ENCODE measurements around the gene KRTAP1-5.
"Not testable (repeated sequence)": the region's sequence is repeated elsewhere in the genome, so short reads cannot be mapped to it uniquely, and the experiment has no call there.

KRTAP1-5 gene

GRCh38 chr17:41049110-41049509 is 22.1 kb upstream of the KRTAP1-5 start:
- DNase-seq (ENCODE audit: low read depth in 2 of 3, low spot score in 1 of 3): no peak

DNA sequence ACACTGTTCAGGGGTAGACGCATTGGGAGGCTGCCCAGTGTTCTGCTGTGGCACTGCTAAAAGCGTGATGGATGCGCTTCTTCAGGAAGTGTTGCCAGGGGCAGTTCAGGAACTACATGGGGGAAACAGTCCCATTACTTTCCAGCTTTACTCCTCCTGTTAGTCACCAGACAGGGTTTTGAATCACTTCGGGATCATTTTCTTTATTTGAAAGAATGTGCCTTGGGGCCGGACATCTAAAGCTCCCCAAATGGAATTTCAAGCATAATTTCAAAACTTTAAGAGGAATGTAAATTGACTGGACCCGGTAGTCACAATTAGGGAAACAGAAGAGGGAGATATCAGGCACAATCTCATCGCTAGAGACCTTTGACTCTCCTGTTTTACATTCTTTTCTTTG is 21.4 kb upstream of the KRTAP1-5 start:
- DNase-seq (ENCODE audit: low read depth in 2 of 3, low spot score in 1 of 3): no peak

DNA sequence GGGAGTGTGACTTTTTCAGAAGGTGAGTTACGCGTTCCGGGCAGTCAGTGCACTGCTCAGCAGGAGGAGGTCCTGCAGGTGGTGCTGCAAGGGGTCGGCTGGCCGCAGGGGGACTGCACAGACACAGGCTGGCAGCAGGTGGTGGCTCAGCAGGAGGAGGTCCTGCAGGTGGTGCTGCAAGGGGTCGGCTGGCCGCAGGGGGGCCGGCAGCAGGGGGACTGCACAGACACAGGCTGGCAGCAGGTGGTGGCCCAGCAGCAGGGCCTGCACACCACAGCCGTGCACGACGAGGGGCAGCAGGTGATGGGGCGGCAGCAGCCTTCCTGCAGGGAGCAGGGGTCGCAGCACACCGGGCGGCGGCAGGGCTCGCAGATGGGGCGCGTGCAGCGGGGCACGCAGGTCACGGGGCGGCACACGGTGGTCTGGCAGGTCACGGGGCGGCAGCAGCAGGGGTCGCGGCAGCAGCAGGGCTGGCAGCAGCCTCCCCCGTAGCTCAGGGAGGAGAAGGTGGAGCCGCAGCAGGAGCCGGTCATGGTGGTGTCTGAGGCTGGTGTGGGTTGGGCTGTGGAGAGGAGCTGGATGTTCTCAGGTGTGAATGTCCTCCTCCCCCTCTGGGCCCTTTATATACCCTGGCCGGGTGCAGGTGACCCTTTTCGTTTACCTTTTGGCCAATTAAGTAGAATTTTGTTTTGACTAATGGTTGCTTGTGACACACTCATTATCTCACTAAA is 19.9 kb upstream of the KRTAP1-5 start, which contains the start of gene KRTAP2-1:
KRTAP2-1 (minus strand) TSS at position 582 of the 731 bp plus-strand sequence; CDS start at position 533, 49 bp downstream.
- DNase-seq (ENCODE audit: low read depth in 2 of 3, low spot score in 1 of 3): not testable (repeated sequence)

GRCh38 chr17:41042953-41043352 is 15.9 kb upstream of the KRTAP1-5 start:
- no peak for DNase-seq (ENCODE audit: low read depth in 2 of 3, low spot score in 1 of 3)

DNA sequence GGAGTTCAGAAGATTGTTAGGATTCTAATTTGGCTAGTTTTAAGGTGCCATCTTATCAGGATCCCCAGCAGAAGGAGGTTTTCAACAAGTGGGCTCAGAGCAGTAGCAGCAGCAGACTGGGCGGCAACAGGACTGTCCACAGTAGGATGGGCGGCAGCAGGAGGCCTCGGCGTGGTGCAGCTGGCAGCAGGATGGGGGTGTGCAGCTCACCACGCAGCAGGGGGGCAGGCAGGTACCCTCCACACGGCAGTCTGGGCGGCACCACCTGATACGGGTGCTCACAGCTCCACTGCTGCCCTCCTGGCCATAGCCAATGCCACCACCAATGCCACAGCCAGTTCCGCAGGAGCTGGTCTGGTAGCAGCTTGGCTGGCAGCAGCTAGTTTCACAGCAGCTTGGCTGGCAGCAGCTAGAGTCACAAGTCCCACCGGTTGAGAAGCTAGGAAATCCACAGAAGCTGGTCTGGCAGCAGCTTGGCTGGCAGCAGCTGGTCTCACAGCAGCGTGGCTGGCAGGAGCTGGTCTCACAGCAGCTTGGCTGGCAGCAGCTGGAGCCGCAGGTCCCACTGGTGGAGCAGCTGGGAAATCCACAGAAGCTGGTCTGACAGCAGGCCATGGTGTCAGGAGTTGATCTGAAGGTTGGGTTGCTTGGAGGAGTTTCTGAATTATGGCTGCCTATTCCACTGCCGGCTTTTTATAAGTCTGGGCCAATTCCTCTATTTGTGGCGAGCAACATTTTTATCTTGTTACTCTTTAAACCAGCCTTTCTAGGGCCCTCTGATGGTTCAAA is 14.0 kb upstream of the KRTAP1-5 start, which contains the start of gene KRTAP1-1:
KRTAP1-1 (minus strand) TSS at position 668 of the 789 bp plus-strand sequence; CDS start at position 615, 53 bp downstream.
- DNase-seq (ENCODE audit: low read depth in 2 of 3, low spot score in 1 of 3): not testable (repeated sequence)

DNA sequence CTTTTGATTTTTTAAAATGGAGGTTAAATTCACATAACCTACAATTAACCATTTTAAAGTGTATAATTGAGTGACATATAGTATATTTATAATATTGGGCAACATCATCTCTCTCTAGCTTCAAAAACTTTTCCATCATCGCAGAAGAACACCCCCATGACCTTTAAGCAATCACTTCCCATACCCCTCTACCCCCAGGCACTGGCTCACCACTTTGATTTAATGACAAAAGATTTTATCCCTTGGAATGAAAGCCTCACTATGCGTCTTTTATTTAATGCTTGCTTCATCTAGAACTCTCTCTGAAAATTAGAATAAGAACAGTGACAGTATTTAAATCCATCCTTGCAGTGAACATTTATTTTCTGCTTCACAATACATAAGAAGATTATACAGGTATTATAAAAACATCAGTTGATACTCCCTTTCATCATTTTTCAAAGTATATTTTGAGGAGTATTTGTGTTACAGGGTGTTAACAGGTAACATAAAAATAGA is 10.9 kb upstream of the KRTAP1-5 start:
- DNase-seq (ENCODE audit: low read depth in 2 of 3, low spot score in 1 of 3): no peak

DNA sequence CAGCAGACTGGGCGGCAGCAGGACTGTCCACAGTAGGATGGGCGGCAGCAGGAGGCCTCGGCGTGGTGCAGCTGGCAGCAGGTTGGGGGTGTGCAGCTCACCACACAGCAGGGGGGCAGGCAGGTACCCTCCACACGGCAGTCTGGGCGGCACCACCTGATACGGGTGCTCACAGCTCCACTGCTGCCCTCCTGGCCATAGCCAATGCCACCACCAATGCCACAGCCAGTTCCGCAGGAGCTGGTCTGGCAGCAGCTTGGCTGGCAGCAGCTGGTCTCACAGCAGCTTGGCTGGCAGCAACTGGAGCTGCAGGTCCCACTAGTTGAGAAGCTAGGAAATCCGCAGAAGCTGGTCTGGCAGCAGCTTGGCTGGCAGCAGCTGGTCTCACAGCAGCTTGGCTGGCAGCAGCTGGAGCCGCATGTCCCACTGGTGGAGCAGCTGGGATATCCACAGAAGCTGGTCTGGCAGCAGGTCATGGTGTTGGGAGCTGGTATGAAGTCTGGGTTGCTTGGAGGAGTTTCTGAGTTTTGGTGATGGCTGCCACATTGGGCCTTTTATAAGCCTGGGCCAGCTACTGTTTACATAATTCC is 7.4 kb upstream of the KRTAP1-5 start, which contains the start of gene KRTAP1-3:
KRTAP1-3 (minus strand) TSS at position 529 of the 590 bp plus-strand sequence; CDS start at position 476, 53 bp downstream.
- not testable (repeated sequence) for DNase-seq (ENCODE audit: low read depth in 2 of 3, low spot score in 1 of 3)

DNA sequence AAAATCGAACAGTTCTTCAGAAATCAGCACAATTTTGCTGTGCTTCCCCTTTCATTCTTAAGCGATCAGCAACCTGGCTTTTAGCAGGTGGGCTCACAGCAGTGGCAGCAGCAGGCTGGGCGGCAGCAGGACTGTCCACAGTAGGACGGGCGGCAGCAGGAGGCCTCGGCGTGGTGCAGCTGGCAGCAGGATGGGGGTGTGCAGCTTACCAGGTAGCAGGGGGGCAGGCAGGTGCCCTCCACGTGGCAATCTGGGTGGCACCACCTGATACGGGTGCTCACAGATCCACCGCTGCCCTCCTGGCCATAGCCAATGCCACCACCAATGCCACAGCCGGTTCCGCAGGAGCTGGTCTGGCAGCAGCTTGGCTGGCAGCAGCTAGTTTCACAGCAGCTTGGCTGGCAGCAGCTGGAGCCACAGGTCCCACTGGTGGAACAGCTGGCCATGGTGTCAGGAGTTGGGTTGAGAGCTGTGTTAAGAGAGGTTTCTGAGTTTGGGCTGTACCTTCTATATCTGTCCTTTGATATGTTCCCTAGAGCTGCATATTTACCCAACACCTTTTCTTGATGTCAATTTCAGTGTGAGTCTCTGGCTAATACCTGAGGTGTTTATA is 2.7 kb upstream of the KRTAP1-5 start, which contains the start of gene KRTAP1-4:
KRTAP1-4 (minus strand) TSS at position 563 of the 613 bp plus-strand sequence; CDS start at position 446, 117 bp downstream.
- no peak for DNase-seq (ENCODE audit: low read depth in 2 of 3, low spot score in 1 of 3)

DNA sequence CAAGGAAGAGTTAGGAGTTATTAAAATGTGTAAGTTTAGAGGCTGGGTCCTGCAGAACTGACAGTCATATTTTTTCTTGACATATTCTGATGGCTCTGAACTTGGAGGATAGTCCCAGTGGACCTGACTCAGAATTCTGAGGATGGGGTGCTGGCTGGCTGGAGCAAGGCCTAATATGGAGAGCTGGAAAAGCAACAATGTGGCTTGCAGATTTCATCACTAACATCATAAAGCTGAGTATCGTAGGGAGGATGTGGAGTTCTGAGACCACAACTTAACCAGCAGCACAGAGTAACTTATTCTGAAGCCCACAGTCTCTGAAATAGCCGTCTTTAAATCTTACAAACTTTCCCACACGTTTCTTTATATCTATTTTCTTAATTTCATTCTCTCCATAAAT is 2.3 kb downstream of the KRTAP1-5 start:
- no peak for DNase-seq (ENCODE audit: low read depth in 2 of 3, low spot score in 1 of 3)

DNA sequence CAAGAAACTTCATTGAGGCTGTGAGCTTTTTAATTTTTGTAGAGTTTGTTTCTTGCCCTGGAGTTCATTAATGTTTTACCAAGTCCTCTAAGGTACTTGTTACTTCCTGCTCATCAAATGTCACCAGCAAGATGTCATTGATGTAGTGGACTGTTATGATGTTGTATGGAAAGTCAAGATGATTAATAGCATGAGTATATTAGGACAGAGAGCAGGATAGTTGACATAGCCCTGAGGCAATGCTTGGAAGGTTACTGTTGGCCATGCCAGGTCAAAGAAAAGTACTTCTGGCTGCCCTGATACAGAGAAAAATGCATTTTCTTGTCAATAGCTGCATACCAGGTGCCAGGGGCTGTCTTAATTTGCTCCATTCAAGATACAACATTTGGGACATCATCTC is 6.7 kb downstream of the KRTAP1-5 start:
- no peak for DNase-seq (ENCODE audit: low read depth in 2 of 3, low spot score in 1 of 3)

- no peak for DNase-seq (ENCODE audit: low read depth in 2 of 3, low spot score in 1 of 3)
These were observed 7.6 kb downstream of the KRTAP1-5 start for GRCh38 chr17:41019415-41019814.

DNA sequence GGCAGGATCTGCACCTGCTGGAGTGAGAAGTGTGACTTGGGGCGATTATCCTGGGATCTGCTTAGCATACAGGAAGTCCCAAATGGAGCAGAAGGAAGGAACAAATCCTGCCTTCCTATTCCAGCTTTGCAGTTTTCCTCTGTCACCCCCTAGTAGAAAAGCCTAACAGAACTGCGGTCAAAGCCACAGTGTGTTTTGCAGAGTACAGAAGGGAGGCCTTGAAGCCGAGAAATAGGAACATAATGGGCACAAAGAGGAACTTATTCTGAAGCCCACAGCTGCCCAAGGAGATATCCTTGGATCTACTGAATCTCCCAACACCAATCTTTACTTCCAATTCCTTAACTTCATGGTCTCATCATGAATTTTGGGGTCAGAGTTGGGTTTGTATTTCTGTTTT is 8.5 kb downstream of the KRTAP1-5 start:
- DNase-seq (ENCODE audit: low read depth in 2 of 3, low spot score in 1 of 3): no peak

- DNase-seq (ENCODE audit: low read depth in 2 of 3, low spot score in 1 of 3): no peak
These were observed 10.3 kb downstream of the KRTAP1-5 start for GRCh38 chr17:41016578-41017215.

DNA sequence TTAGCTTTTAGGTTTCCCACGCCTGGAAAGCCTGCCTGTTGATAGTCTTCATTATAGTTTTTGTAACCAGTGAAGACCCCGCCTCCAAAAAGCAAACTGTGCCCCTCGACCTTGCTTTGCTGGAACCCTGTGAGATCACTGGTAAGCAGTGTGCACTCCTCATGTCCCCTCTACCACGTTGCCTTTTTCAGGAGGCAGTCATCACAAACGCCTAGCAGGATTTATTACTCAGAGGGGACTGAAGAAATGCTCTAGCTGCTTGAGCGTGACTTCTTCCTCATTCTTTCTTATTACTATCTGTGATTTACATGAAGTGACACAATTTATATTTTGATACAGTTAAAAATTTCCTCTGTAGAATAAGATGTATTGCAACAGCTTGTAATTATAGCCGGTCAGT is 11.6 kb downstream of the KRTAP1-5 start:
- DNase-seq (ENCODE audit: low read depth in 2 of 3, low spot score in 1 of 3): no peak

DNA sequence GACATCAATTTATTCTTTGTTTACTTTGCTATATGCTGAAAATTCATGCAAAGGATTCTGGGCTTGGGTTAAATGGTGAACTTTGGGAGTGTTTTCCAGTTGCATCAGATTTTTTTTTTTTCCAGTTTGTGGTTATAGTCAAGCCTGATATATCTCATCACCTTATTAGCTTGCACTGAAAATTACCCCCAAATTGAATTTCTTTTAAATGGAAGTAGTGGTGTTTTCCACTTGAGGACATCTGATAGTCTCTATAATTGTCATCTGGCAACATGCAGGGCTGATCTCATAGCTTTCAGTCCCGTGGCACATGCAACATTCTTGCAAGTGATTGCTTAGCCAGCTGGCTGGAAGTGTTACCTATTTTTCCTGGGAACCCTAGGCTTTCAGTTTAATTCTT is 13.4 kb downstream of the KRTAP1-5 start:
- DNase-seq (ENCODE audit: low read depth in 2 of 3, low spot score in 1 of 3): no peak

DNA sequence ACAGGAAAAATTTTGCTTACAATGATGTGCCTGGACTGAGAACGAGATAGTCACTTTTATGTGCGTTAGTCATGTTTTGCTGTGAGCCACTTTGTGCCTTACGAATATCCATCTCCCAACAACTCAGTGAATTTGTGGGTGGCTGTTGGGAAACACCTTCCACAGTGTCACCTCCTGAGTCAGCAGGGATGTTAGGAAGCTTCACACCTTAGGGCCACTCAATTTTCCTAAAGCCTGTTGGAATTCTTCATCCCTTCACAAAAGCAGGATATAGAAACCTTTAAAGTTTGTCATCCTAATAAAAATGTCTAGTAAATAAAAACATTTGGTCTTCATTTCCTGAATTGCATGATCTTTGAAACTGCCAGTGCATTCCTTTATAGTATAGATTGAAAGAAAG is 13.8 kb downstream of the KRTAP1-5 start:
- no peak for DNase-seq (ENCODE audit: low read depth in 2 of 3, low spot score in 1 of 3)

DNA sequence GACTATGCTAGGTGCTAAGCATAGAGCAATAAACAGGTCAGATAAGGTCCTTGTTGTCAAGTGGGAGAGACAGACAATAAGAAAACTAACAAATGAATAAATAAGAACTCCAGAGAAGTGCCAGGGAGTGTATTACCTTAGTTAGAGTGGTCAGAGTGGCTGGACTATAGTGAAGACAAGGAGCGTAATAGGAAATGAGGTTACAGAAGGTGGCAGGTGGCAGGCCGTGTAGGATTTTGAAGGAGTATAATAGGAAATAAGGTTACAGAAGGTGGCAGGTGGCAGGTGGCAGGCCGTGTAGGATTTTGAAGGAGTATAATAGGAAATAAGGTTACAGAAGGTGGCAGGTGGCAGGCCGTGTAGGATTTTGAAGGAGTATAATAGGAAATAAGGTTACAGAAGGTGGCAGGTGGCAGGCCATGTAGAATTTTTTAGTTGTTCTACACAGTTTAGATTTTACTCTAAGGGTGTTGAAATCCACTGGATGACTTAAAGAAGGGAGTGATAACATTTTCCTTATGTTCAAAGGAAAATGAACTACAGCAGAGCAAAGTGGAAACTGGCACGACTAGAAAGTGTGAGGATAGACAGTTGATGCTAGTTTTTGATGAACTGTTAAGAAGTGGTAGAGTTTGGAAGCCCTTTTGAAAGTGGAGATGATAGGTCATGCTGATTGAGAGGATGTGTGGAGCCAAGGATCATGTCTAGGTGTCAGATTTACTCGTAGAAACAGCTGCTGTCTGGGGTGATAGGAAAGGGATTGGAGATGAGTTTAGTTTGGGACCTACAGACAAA is 14.5 kb downstream of the KRTAP1-5 start:
- no peak for DNase-seq (ENCODE audit: low read depth in 2 of 3, low spot score in 1 of 3)

GRCh38 chr17:41010441-41010840 is 16.6 kb downstream of the KRTAP1-5 start:
- no peak for DNase-seq (ENCODE audit: low read depth in 2 of 3, low spot score in 1 of 3)

GRCh38 chr17:41009936-41010335 is 17.1 kb downstream of the KRTAP1-5 start:
- DNase-seq (ENCODE audit: low read depth in 2 of 3, low spot score in 1 of 3): no peak
